RPMI7951 (cell line): ENCODE measurements around the gene CA10. TPM values are rescaled to one million over a fixed set of nuclear protein-coding genes. Genes with fewer than 3 reads are reported as not detected.

Experiments used
- DNase-seq: peaks from one replicate; pipeline ENCODE4 v3.0.0-alpha.2; 2012; ENCODE audit warnings: low read depth
- total RNA-seq: library from RNA; depleted of rRNA; stranded (reverse); fragments of >200 nt; shearing (Covaris generic); gene quantifications from 2 replicates; pipeline ENCODE4 v1.2.3, GENCODE V29; 2014

CA10 gene
- total RNA-seq, 1 experiment from 2014 or later: not detected

GRCh38 chr17:51873302-51873701 lies 285.2 kb downstream of the CA10 start:
- no peak for DNase-seq

GRCh38 chr17:51869387-51869786 lies 289.1 kb downstream of the CA10 start:
- DNase-seq: peak; percentile 1

- DNase-seq: no peak
Measured at GRCh38 chr17:51860954-51861561, 297.5 kb downstream of the CA10 start.

- no peak for DNase-seq
Measured at GRCh38 chr17:51857052-51857597, 301.4 kb downstream of the CA10 start.

GRCh38 chr17:51855806-51856205 lies 302.7 kb downstream of the CA10 start:
- no peak for DNase-seq

GRCh38 chr17:51853857-51854256 lies 304.7 kb downstream of the CA10 start:
- no peak for DNase-seq

- DNase-seq: no peak
Measured at GRCh38 chr17:51852603-51853002, 305.9 kb downstream of the CA10 start.

- no peak for DNase-seq
Measured at GRCh38 chr17:51850201-51850600, 308.3 kb downstream of the CA10 start.

GRCh38 chr17:51848451-51848850 lies 310.1 kb downstream of the CA10 start:
- DNase-seq: peak; percentile 42

- no peak for DNase-seq
Measured at GRCh38 chr17:51846566-51846965, 311.9 kb downstream of the CA10 start.

- DNase-seq: no peak
Measured at GRCh38 chr17:51845776-51846175, 312.7 kb downstream of the CA10 start.

GRCh38 chr17:51842763-51843162 lies 315.8 kb downstream of the CA10 start:
- DNase-seq: no peak

GRCh38 chr17:51841669-51842068 lies 316.8 kb downstream of the CA10 start:
- no peak for DNase-seq

GRCh38 chr17:51840688-51841087 lies 317.8 kb downstream of the CA10 start:
- no peak for DNase-seq

GRCh38 chr17:51833620-51834019 lies 324.9 kb downstream of the CA10 start:
- no peak for DNase-seq

GRCh38 chr17:51833045-51833444 lies 325.5 kb downstream of the CA10 start:
- no peak for DNase-seq

GRCh38 chr17:51830886-51831285 lies 327.6 kb downstream of the CA10 start:
- no peak for DNase-seq

- no peak for DNase-seq
Measured at GRCh38 chr17:51830451-51830850, 328.1 kb downstream of the CA10 start.

GRCh38 chr17:51828901-51829300 lies 329.6 kb downstream of the CA10 start:
- no peak for DNase-seq

GRCh38 chr17:51827140-51827539 lies 331.4 kb downstream of the CA10 start:
- no peak for DNase-seq

- DNase-seq: no peak
Measured at GRCh38 chr17:51820766-51821165, 337.7 kb downstream of the CA10 start.

- no peak for DNase-seq
Measured at GRCh38 chr17:51820252-51820651, 338.3 kb downstream of the CA10 start.

- DNase-seq: no peak
Measured at GRCh38 chr17:51819341-51820219, 338.9 kb downstream of the CA10 start.
